ENCODE data around the gene IRF7. TPM values are rescaled to one million over a fixed set of nuclear protein-coding genes. Genes with fewer than 3 reads are reported as not detected.

Gene IRF7
- polyA plus RNA-seq, 1 of the 3 experiments (the other 2 are of a cell fraction) = 6.3 TPM

DNA sequence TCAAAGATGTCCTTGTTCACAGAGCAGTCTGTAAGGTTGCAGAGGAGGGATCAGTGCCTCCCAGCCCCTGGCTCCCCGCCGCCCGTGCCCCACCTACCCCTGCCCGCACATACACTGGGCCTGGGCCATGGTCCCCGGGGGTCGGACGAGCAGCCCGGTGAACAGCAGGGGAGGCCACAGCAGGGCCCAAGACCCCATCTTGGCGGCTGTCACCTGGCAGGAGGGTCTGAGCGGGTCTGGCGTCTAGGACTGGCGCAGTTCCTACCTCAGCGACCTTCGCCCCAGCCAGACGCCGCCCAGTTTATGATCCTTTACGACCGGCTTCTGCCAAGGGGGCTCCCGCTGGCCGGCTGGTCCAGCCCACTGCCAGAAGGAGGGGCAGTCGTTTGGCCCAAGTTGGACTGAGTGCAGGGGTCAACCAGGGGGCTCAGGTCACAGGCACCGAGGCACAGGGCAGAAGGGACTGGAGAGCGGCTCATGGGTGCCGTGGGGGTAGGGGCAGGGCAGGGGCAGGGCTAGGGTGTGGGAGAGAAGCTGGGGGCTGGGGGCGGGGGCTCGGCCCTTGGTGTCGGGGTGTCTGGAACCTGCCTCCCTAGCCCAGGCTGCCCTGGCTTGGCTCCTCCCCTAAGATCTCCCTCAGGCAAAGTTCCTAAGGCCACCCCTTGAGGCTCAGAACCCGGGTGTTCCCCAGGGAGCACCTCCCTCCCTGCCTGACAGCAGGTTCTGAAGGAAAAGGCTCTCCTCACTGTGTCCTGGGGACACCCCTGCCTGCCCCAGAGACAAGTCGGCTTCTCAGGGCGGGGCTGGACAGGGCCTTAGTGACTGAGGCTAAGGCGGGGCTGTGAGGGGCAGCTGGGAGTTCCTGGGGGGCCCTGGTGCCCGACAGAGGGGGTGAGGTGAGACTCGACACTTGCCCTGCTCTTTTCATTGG lies 9.2 kb upstream of the IRF7 start, which contains the start of gene CDHR5:
Gene CDHR5 (minus strand): TSS at position 251 of the 931 bp plus-strand sequence. CDS start 53 bp downstream, at position 198.
- H3K4me1 ChIP-seq (ENCODE audit: control insufficient read depth in 1 of 2, insufficient read depth in 2 of 2, low read depth in 1 of 2, low read length in 1 of 2) = no peaks in the 10 kb centered on the region
- DNase-seq = no peak
- POLR2A ChIA-PET = no interaction called here
- no peaks in the 10 kb centered on the region for H4K20me1 ChIP-seq (ENCODE audit: insufficient read depth)
- H3K27me3 ChIP-seq (ENCODE audit: insufficient read depth) = no peaks in the 10 kb centered on the region
- H3K27ac ChIP-seq (ENCODE audit: low read depth in 2 of 2, low read length in 1 of 2) = no peak within 1 kb of the TSS
- CTCF ChIA-PET = interaction anchor here (1.0 kb wide), 1 partner anchor 37 kb away, joined by 3 read pairs; no protein-coding TSS in a partner anchor
- TF ChIP-seq SMC3 (IDR thresholded peaks at IDR 0.05; ENCODE audit: low read depth, low read length) (no peak), FOXM1 (IDR thresholded peaks at IDR 0.05; ENCODE audit: low read depth) (no peak), RXRA (IDR thresholded peaks at IDR 0.05; ENCODE audit: borderline replicate concordance, low read depth) (no peak), YY1 (IDR thresholded peaks at IDR 0.05; ENCODE audit: low read depth) (no peak), ELF1 (IDR thresholded peaks at IDR 0.05) (no peak), MEF2A (IDR thresholded peaks at IDR 0.05; ENCODE audit: borderline replicate concordance, low read depth) (no peak)
- TF ChIP-seq, protein P1, sequence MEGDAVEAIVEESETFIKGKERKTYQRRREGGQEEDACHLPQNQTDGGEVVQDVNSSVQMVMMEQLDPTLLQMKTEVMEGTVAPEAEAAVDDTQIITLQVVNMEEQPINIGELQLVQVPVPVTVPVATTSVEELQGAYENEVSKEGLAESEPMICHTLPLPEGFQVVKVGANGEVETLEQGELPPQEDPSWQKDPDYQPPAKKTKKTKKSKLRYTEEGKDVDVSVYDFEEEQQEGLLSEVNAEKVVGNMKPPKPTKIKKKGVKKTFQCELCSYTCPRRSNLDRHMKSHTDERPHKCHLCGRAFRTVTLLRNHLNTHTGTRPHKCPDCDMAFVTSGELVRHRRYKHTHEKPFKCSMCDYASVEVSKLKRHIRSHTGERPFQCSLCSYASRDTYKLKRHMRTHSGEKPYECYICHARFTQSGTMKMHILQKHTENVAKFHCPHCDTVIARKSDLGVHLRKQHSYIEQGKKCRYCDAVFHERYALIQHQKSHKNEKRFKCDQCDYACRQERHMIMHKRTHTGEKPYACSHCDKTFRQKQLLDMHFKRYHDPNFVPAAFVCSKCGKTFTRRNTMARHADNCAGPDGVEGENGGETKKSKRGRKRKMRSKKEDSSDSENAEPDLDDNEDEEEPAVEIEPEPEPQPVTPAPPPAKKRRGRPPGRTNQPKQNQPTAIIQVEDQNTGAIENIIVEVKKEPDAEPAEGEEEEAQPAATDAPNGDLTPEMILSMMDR (IDR thresholded peaks at IDR 0.05) = no peak
- peaks cover 15% of the 10 kb centered on the region for H3F3A ChIP-seq (replicated peaks; ENCODE audit: insufficient read depth)
- no peak within 1 kb of the TSS for H3K4me3 ChIP-seq (ENCODE audit: low read depth in 2 of 2, low read length in 1 of 2)
- H3K79me2 ChIP-seq (ENCODE audit: insufficient read depth) = no peaks in the 10 kb centered on the region
- 90% methylated on average over 23 of the region's 33 CpGs for WGBS (ENCODE audit: low lambda C conversion rate)
- no peak within 1 kb of the TSS for H3K4me2 ChIP-seq
- H3K9me3 ChIP-seq = no peaks in the 10 kb centered on the region
- peaks cover 0 to 4% of the 10 kb centered on the region in 2 experiments for H3K36me3 ChIP-seq (replicated peaks in 1 of 2; ENCODE audit: control insufficient read depth in 1 of 2, insufficient read depth in 2 of 2, low read length in 1 of 2)
- H3K9me2 ChIP-seq = no peaks in the 10 kb centered on the region
- H3K9ac ChIP-seq = no peak within 1 kb of the TSS
- H2AFZ ChIP-seq (ENCODE audit: low read depth) = no peak within 1 kb of the TSS

GRCh38 chr11:623999-624704 lies 8.4 kb upstream of the IRF7 start:
- DNase-seq = no peak
- Histone ChIP-seq H3K4me3 (ENCODE audit: low read depth in 2 of 2, low read length in 1 of 2) (no peak overlapping the region), H3K9me3 (no peaks in the 10 kb centered on the region), H3K27ac (ENCODE audit: low read depth in 2 of 2, low read length in 1 of 2) (no peak overlapping the region), H2AFZ (ENCODE audit: low read depth) (no peak overlapping the region), H4K20me1 (ENCODE audit: insufficient read depth) (no peaks in the 10 kb centered on the region), H3K27me3 (ENCODE audit: insufficient read depth) (no peaks in the 10 kb centered on the region), H3K9me2 (no peaks in the 10 kb centered on the region), H3F3A (replicated peaks; ENCODE audit: insufficient read depth) (peaks cover 13% of the 10 kb centered on the region), H3K79me2 (ENCODE audit: insufficient read depth) (no peaks in the 10 kb centered on the region), H3K36me3 (replicated peaks in 1 of 2; ENCODE audit: control insufficient read depth in 1 of 2, insufficient read depth in 2 of 2, low read length in 1 of 2) (no peaks in the 10 kb centered on the region), H3K4me1 (ENCODE audit: control insufficient read depth in 1 of 2, insufficient read depth in 2 of 2, low read depth in 1 of 2, low read length in 1 of 2) (no peaks in the 10 kb centered on the region), H3K4me2 (no peak overlapping the region), H3K9ac (no peak overlapping the region)
- ChIA-PET POLR2A (no interaction called here), CTCF (interaction anchor here (1.0 kb wide), 1 partner anchor 38 kb away, joined by 3 read pairs; no protein-coding TSS in a partner anchor)
- 71% methylated on average over 4 of the region's 25 CpGs for WGBS (ENCODE audit: low lambda C conversion rate)
- TF ChIP-seq NFIC (IDR thresholded peaks at IDR 0.05; ENCODE audit: borderline replicate concordance) (no peak), EP300 (IDR thresholded peaks at IDR 0.05; ENCODE audit: borderline replicate concordance in 1 of 2, low read depth in 1 of 2, low read length in 1 of 2) (no peak), EZH2phosphoT487 (IDR thresholded peaks at IDR 0.05; ENCODE audit: borderline replicate concordance, low read depth) (no peak), USF2 (IDR thresholded peaks at IDR 0.05; ENCODE audit: borderline replicate concordance, low read depth, low read length) (no peak), ZBTB33 (IDR thresholded peaks at IDR 0.05; ENCODE audit: borderline replicate concordance, low read depth) (no peak), NRF1 (IDR thresholded peaks at IDR 0.05; ENCODE audit: low read depth, low read length) (no peak)
- TF ChIP-seq, protein P2, sequence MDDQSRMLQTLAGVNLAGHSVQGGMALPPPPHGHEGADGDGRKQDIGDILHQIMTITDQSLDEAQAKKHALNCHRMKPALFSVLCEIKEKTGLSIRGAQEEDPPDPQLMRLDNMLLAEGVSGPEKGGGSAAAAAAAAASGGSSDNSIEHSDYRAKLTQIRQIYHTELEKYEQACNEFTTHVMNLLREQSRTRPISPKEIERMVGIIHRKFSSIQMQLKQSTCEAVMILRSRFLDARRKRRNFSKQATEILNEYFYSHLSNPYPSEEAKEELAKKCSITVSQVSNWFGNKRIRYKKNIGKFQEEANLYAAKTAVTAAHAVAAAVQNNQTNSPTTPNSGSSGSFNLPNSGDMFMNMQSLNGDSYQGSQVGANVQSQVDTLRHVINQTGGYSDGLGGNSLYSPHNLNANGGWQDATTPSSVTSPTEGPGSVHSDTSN (IDR thresholded peaks at IDR 0.05) = no peak

All from SK-N-SH (cell line).